GM12801 (cell line): Measurements from ENCODE around the gene MYH14.

Source experiments
- CTCF ChIP-seq: IDR thresholded peaks from one replicate; pipeline ENCODE4 v1.5.1; 2011; ENCODE audit warnings: control low read depth; ENCODE audit not compliant: insufficient read length; ENCODE audit errors: extremely low read depth

MYH14 gene

DNA sequence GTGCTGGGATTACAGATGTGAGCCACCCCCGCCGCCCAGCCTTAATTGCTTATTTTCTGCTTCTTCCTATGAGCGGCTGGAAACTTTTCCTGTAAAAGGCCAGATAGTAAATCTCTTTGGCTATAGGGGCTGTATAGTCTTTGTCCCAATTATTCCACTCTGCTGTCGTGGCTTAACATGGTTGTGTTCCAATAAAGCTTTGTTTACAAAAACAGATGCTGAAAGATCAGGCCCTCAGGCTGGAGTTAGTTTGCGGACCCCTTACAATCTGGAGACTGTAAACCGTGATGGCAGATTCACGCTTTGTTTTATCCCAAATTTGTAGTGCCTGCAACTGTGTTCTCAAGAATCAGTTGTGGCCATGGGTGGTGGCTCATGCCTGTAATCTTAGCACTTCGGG, 115.0 kb downstream of the MYH14 start:
- TF ChIP-seq CTCF, result no peak

GRCh38 chr19:50319156-50319555, 115.7 kb downstream of the MYH14 start:
- no peak for TF ChIP-seq CTCF

GRCh38 chr19:50320051-50320450, 116.6 kb downstream of the MYH14 start:
- TF ChIP-seq CTCF, result no peak

DNA sequence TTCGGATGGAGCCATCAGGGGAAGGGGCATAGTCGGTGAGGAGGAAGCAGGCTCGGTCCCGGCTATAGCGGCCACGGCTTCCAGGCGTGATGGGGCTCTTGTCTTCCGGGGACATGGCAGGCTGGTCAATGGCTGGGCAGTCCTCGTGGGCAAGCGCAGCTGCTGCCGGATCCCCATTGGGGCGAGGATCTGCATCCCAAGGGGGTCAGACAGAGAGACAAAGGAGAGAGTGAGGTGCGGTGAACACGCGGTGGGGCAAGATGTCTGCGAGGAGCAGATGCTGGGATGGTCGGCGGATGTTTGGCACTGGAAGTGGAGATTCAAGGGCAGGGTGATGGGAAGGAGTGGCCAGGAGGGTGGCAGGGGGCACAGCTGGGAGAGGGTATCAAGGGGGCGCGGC, 117.2 kb downstream of the MYH14 start:
- TF ChIP-seq CTCF, result no peak

GRCh38 chr19:50321831-50322230, 118.4 kb downstream of the MYH14 start:
- TF ChIP-seq CTCF, result no peak

GRCh38 chr19:50322234-50322633, 118.8 kb downstream of the MYH14 start:
- no peak for TF ChIP-seq CTCF

DNA sequence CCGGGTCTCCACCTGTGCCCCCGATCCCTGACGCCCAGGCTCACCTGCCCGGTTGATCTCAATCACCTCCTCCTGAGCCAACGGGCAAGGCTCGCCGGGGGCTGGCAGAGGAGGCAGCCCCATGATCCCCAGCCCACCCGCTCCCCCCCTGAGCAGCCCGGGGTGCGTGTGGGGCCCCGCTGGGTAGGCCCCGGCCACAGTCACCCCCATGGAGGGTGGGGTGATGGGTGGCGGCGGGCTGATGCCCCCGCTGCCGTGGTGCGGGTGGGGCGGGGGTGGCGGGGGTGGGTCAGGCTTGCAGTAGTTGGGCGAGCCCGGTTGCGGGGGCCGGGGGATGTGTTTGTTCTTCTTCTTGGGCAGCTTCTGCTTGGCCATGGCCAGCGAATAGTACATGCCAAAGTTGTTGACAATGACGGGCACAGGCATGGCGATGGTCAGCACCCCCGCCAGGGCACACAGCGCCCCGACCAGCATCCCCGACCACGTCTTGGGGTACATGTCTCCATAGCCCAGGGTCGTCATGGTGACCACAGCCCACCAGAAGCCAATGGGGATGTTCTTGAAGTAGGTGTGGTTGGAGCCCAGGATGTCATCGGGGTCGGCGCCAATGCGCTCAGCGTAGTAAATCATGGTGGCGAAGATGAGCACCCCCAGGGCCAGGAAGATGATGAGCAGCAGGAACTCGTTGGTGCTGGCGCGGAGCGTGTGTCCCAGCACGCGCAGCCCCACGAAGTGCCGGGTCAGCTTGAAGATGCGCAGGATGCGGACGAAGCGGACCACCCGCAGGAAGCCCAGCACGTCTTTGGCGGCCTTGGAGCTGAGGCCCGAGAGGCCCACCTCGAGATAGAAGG, 119.7 kb downstream of the MYH14 start:
- TF ChIP-seq CTCF, result no peak
